Mammary epithelial cell (primary cell): ENCODE results near the gene DNAJB12.

Experiments
- EZH2 ChIP-seq: IDR thresholded peaks from 2 replicates; pipeline ENCODE4 v1.6.1; 2012; ENCODE audit warnings: low read length, inconsistent platforms, borderline replicate concordance
- TF ChIP-seq, protein P1 (sequence below), 2 donors: IDR thresholded peaks in 1 of 2; conservative IDR thresholded peaks in 1 of 2; 2 replicates each; pipeline ENCODE4 v1.5.1; 2011 to 2012; ENCODE audit warnings: inconsistent platforms in 2 of 2, low read length in 2 of 2, mild to moderate bottlenecking in 2 of 2, control low read depth in 1 of 2, low read depth in 1 of 2; ENCODE audit not compliant: insufficient read depth in 1 of 2; ENCODE audit errors: extremely low read depth in 1 of 2

DNA sequence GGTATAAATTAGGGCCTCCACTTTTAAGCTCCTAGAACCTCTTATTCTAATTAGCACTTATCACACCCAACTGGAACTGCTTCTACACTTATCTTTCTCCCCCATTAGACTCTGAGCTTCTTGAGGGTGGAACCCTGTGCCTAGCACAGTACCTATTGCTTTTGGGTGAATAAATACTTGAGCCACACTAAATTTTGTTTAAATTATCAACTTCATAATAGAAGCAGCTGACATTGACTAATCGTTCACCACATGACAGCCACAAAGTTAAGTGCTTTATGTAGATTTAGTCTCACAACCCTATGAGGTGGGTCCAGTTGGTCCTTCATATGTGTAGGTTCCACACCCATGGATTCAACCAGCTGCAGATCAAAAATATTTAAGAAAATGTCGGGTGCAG is 36.0 kb upstream of the DNAJB12 start:
- TF ChIP-seq, protein P1, sequence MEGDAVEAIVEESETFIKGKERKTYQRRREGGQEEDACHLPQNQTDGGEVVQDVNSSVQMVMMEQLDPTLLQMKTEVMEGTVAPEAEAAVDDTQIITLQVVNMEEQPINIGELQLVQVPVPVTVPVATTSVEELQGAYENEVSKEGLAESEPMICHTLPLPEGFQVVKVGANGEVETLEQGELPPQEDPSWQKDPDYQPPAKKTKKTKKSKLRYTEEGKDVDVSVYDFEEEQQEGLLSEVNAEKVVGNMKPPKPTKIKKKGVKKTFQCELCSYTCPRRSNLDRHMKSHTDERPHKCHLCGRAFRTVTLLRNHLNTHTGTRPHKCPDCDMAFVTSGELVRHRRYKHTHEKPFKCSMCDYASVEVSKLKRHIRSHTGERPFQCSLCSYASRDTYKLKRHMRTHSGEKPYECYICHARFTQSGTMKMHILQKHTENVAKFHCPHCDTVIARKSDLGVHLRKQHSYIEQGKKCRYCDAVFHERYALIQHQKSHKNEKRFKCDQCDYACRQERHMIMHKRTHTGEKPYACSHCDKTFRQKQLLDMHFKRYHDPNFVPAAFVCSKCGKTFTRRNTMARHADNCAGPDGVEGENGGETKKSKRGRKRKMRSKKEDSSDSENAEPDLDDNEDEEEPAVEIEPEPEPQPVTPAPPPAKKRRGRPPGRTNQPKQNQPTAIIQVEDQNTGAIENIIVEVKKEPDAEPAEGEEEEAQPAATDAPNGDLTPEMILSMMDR (conservative IDR thresholded peaks at IDR 0.05 in 1 of 2, IDR thresholded peaks at IDR 0.05 in 1 of 2; ENCODE audit: extremely low read depth in 1 of 2, insufficient read depth in 1 of 2, low read depth in 1 of 2, low read length in 2 of 2): no peak
- TF ChIP-seq EZH2: no peak
